Right lobe of liver (tissue), 4 donors: Measurements from ENCODE around the gene PAGE4.

Experiments used
- CTCF ChIP-seq, 4 donors: fragments of 200-600 bp in 3 of 4; fragments of 450-650 bp in 1 of 4; IDR thresholded peaks; one replicate each; pipeline versions ENCODE4 v1.5.1 to v1.8.0; 2016 to 2022; ENCODE audit warnings: antibody characterized with exemption in 4 of 4, mild to moderate bottlenecking in 2 of 4
- POLR2A ChIP-seq: fragments of 450-650 bp; IDR thresholded peaks from one replicate; pipeline ENCODE4 v1.6.1; 2017; ENCODE audit warnings: antibody characterized with exemption, mild to moderate bottlenecking
- donor health status: DM: no; HTN: no; CAD: no.
- donor health status: DM: no; HTN: no; CAD: no.
- donor health status: DM: no; HTN: yes; CAD: no.

GRCh38 chrX:49816435-49816834, 12.7 kb upstream of the PAGE4 start:
- TF ChIP-seq CTCF (IDR thresholded peaks at IDR 0.05) (no peak), POLR2A (no peak)
